ENCODE measurements around the gene DAAM2.

DNA sequence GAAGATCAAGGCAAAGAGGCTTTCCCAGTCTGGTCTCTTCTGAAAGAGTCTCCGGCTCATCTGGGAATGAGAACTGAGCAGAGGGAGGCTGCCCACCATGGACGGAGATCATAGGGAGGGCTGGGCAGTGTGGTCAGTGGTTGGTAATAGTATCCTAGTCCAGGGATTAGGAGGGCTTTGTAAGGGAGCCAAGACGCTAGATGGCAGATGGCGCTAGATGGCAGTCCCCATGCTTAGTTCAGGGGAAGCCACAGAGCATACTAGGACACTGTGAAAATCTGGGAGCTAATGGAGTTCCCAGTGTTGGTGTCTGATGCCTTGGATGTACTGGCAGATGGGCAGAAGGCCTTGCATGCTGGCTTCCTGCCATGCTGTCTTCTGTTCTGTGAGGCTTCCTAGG, 21.7 kb upstream of the DAAM2 start:
- TF ChIP-seq, protein P1, sequence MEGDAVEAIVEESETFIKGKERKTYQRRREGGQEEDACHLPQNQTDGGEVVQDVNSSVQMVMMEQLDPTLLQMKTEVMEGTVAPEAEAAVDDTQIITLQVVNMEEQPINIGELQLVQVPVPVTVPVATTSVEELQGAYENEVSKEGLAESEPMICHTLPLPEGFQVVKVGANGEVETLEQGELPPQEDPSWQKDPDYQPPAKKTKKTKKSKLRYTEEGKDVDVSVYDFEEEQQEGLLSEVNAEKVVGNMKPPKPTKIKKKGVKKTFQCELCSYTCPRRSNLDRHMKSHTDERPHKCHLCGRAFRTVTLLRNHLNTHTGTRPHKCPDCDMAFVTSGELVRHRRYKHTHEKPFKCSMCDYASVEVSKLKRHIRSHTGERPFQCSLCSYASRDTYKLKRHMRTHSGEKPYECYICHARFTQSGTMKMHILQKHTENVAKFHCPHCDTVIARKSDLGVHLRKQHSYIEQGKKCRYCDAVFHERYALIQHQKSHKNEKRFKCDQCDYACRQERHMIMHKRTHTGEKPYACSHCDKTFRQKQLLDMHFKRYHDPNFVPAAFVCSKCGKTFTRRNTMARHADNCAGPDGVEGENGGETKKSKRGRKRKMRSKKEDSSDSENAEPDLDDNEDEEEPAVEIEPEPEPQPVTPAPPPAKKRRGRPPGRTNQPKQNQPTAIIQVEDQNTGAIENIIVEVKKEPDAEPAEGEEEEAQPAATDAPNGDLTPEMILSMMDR (IDR thresholded peaks at IDR 0.05) = no peak
- TF ChIP-seq POLR2A (IDR thresholded peaks at IDR 0.05) = no peak
- no peak for TF ChIP-seq POLR2AphosphoS5 (IDR thresholded peaks at IDR 0.05)

Data from prostate gland (tissue), 2 donors.